GM12878 (cell line): ENCODE measurements around the gene RAB11FIP2.

ENCODE experiments used
- EP300 ChIP-seq, 2 experiments: fragments of 150-350 bp in 1 of 2; IDR thresholded peaks; 2 replicates each; pipeline ENCODE4 v1.6.1; 2011 to 2012; ENCODE audit warnings: low read depth in 2 of 2, low read length in 2 of 2, borderline replicate concordance in 1 of 2, improper control_type of control experiment in 1 of 2, inconsistent platforms in 1 of 2; ENCODE audit not compliant: control insufficient read depth in 1 of 2
- RAD21 ChIP-seq: IDR thresholded peaks from 2 replicates; pipeline ENCODE4 v1.6.1; 2011; ENCODE audit warnings: mild to moderate bottlenecking, low read depth, low read length, moderate library complexity; ENCODE audit not compliant: insufficient read depth
- REST ChIP-seq: IDR thresholded peaks from 2 replicates; pipeline ENCODE4 v1.6.1; 2012; ENCODE audit warnings: mild to moderate bottlenecking, low read depth, low read length
- SIN3A ChIP-seq: IDR thresholded peaks from 2 replicates; pipeline ENCODE4 v1.6.1; 2012; ENCODE audit warnings: low read depth, low read length, improper control_type of control experiment
- TAF1 ChIP-seq: IDR thresholded peaks from 2 replicates; pipeline ENCODE4 v1.6.1; 2011; ENCODE audit warnings: mild to moderate bottlenecking, low read depth, low read length, borderline replicate concordance
- TF ChIP-seq, protein P1 (sequence below), 3 experiments: IDR thresholded peaks in 2 of 3; conservative IDR thresholded peaks in 1 of 3; 2 replicates each; pipeline ENCODE4 v1.5.1; 2011; ENCODE audit warnings: low read depth in 3 of 3, low read length in 3 of 3, mild to moderate bottlenecking in 3 of 3, control low read depth in 2 of 3, moderate library complexity in 2 of 3, inconsistent platforms in 1 of 3, mixed read lengths in 1 of 3; ENCODE audit not compliant: control insufficient read depth in 2 of 3, insufficient read depth in 1 of 3; ENCODE audit errors: extremely low read depth in 1 of 3

DNA sequence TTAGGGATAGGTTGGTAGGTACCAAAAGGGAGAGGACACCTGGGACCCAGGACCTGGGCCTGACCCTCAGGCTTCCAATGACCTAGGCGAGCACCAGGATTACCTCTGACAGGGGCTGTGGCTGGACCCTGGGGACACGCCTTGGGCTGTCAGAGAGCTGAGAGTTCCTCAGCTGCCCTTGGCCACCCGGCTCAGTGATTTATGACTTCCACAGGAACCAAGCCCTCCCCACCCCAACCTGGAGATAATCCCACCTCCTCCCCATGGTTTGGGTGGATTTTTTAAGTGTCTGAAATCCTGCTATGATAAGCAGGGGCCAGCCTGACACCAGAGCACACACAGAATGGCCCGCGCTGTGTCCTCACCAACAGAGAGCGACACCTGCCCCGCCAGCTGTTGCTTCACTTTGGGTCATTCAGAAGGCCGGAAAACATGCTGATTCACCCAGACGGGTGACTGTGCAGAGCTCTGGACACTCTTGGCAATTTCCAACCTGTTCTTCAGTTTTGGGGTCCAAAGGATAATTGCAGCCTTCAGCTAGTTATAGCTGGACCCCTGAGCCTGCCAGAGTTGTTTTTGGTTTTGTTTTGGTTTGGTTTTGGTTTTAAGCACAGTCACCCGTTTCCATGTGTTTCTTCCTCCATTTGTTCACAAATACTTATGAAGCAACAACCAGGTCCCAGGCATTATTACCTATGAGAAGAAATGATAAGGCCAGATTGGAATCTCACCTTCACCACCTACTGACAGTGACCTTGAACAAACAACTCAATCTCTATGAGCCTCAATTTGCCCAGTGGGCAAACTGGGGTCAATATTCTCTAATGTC, 78.2 kb downstream of the RAB11FIP2 start:
- no peak for TF ChIP-seq EP300 (IDR thresholded peaks at IDR 0.05; ENCODE audit: borderline replicate concordance in 1 of 2, control insufficient read depth in 1 of 2, low read depth in 2 of 2, low read length in 2 of 2)
- no peak for TF ChIP-seq REST
- no peak for TF ChIP-seq RAD21
- TF ChIP-seq SIN3A: no peak
- TF ChIP-seq TAF1: no peak
- TF ChIP-seq, protein P1, sequence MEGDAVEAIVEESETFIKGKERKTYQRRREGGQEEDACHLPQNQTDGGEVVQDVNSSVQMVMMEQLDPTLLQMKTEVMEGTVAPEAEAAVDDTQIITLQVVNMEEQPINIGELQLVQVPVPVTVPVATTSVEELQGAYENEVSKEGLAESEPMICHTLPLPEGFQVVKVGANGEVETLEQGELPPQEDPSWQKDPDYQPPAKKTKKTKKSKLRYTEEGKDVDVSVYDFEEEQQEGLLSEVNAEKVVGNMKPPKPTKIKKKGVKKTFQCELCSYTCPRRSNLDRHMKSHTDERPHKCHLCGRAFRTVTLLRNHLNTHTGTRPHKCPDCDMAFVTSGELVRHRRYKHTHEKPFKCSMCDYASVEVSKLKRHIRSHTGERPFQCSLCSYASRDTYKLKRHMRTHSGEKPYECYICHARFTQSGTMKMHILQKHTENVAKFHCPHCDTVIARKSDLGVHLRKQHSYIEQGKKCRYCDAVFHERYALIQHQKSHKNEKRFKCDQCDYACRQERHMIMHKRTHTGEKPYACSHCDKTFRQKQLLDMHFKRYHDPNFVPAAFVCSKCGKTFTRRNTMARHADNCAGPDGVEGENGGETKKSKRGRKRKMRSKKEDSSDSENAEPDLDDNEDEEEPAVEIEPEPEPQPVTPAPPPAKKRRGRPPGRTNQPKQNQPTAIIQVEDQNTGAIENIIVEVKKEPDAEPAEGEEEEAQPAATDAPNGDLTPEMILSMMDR (IDR thresholded peaks at IDR 0.05 in 2 of 3, conservative IDR thresholded peaks at IDR 0.05 in 1 of 3; ENCODE audit: control insufficient read depth in 2 of 3, extremely low read depth in 1 of 3, insufficient read depth in 1 of 3, low read depth in 3 of 3, low read length in 3 of 3): no peak
